Kidney (tissue), 14 donors: Measurements from ENCODE around the gene METRN. TPM values are rescaled to one million over a fixed set of nuclear protein-coding genes. Genes with fewer than 3 reads are reported as not detected.
A peak's percentile ranks its signal among the peaks of the same experiment; 100 is the strongest.

ENCODE experiments used
- DNase-seq, 5 donors: peaks; one replicate each; pipeline ENCODE4 v3.0.0-alpha.2; 2013 to 2020
- FAIRE-seq: peaks from 2 replicates; lab custom pipeline; 2012; peaks lifted over from hg19 to GRCh38; lab: Jason Lieb, UNC
- H3K27ac ChIP-seq, 2 donors: one replicate each; pipeline ENCODE4 v1.7.0; 2013; ENCODE audit warnings: low read depth in 2 of 2, low read length in 2 of 2, inconsistent platforms in 1 of 2
- H3K27me3 ChIP-seq: one replicate; pipeline ENCODE4 v1.7.1; 2013; ENCODE audit warnings: low read length, inconsistent platforms; ENCODE audit not compliant: control insufficient read depth, insufficient read depth
- H3K36me3 ChIP-seq, 3 donors: one replicate each; pipeline versions ENCODE4 v1.7.0 to v1.7.1; 2013; ENCODE audit warnings: low read length in 3 of 3, control low read depth in 1 of 3, inconsistent platforms in 1 of 3; ENCODE audit not compliant: insufficient read depth in 3 of 3, control insufficient read depth in 2 of 3
- H3K4me1 ChIP-seq, 3 donors: one replicate each; pipeline versions ENCODE4 v1.7.0 to v1.7.1; 2013; ENCODE audit warnings: low read length in 3 of 3, inconsistent platforms in 1 of 3, low read depth in 1 of 3; ENCODE audit not compliant: control insufficient read depth in 2 of 3, insufficient read depth in 2 of 3
- H3K4me3 ChIP-seq, 3 donors: one replicate each; pipeline versions ENCODE4 v1.7.0 to v1.8.1; 2013; ENCODE audit warnings: low read length in 3 of 3, control low read depth in 1 of 3, inconsistent platforms in 1 of 3
- H3K9ac ChIP-seq, 3 donors: one replicate each; pipeline versions ENCODE4 v1.7.0 to v1.7.1; 2013; ENCODE audit warnings: low read length in 3 of 3, control low read depth in 1 of 3, inconsistent platforms in 1 of 3
- H3K9me3 ChIP-seq, 3 donors: one replicate each; pipeline versions ENCODE4 v1.7.0 to v1.7.1; 2013; ENCODE audit warnings: low read length in 3 of 3, control low read depth in 1 of 3, inconsistent platforms in 1 of 3; ENCODE audit not compliant: control insufficient read depth in 2 of 3, insufficient read depth in 1 of 3
- CTCF ChIP-seq: IDR thresholded peaks from 3 replicates; pipeline ENCODE4 v1.5.1; 2012; ENCODE audit warnings: mild to moderate bottlenecking, moderate library complexity, borderline replicate concordance; ENCODE audit not compliant: insufficient read depth; ENCODE audit errors: extremely low read depth
- intact Hi-C: fragments of 100-400 bp; cut with DNase I; formaldehyde crosslinking; loops from one replicate; pipeline ENCODE4 v1.11.1; 2022
- polyA plus RNA-seq: library from polyadenylated mRNA; stranded (reverse); fragments of 350-450 nt; fragmentation: Illumina TruSeq; extraction: RNeasy Lipid Tissue Mini Kit (QIAGEN cat#74804); gene quantifications from one replicate; pipeline ENCODE4 v1.2.3, GENCODE V29; 2014; ENCODE audit warnings: low read depth, low replicate concordance; ENCODE audit not compliant: insufficient read depth
- total RNA-seq: library from RNA; stranded (reverse); fragmentation: NEBNext Ultra II Directional; extraction: Animal tissue kit (Norgen Biotek cat#: 25700); gene quantifications from one replicate; pipeline ENCODE4 v1.2.1, GENCODE V29; 2021
- donor health status: control.
- donor health status: control.
- donor health status: control.
- donor health status: control.
- donor health status: control.
- donor health status: DM: yes; HTN: yes; CAD: no.
- donor health status: Normal renal cell carcinoma (clear cell type).

METRN gene
- total and polyA plus RNA-seq, 2 donors from 2014 or later, result 34.9 to 114 TPM

DNA sequence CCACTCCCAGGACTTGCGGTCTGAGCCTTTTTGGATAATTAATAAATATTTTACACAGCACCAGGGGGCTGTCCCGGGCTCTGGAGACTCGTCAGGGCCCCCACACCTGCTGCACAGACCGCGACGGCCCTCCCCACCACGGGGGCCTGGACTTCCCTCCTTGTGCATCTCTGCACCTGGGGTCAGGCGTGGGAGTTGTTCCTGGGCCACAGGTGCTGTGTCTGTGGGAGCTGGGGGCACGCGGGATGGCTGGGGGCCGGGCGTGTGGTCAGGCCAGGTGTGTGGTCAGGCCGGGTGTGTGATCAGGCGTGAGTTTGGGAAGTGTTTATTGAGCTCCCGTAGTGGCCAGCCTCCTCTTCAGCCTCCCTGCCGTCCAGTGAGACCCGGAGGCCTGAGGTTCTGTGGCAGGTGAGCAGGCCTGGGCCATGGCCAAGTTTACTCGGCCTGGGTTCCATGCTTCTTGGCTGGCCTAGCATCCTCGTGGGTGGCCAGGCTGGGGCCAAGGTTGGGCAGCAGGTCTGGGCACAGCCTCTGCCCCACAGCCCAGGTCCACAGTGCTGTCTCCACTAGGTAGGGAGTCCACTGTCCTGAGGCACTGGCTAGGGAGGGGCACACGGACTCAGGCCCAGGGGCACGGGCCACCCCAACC is 36.6 kb upstream of the METRN start:
- no peak overlapping the region for H3K4me3 ChIP-seq
- H3K9ac ChIP-seq, result no peak overlapping the region
- FAIRE-seq (no peak), DNase-seq (peak in 1 of 5 donors; percentile 79)
- no peak overlapping the region for H3K27ac ChIP-seq
- H3K9me3 ChIP-seq, result no peaks in the 10 kb centered on the region
- no peaks in the 10 kb centered on the region for H3K27me3 ChIP-seq
- H3K4me1 ChIP-seq, result peaks cover 0 to 35% (median 11%) of the 10 kb centered on the region in 3 donors
- no peak for TF ChIP-seq CTCF
- intact Hi-C loops, result no loop called here
- H3K36me3 ChIP-seq, result peaks cover 5 to 19% (median 8%) of the 10 kb centered on the region in 3 donors

- peaks cover 0 to 41% (median 12%) of the 10 kb centered on the region in 3 donors for H3K4me1 ChIP-seq
- H3K36me3 ChIP-seq, result peaks cover 5 to 19% (median 8%) of the 10 kb centered on the region in 3 donors
- FAIRE-seq (no peak), DNase-seq (peak; percentile 83 to 94 (median 90))
- peak overlapping the region in 1 of 3 donors; percentile 19 for H3K9ac ChIP-seq
- intact Hi-C loops, result no loop called here
- peak overlapping the region in 2 of 3 donors; percentile 36 to 57 for H3K4me3 ChIP-seq
- H3K27me3 ChIP-seq, result no peaks in the 10 kb centered on the region
- no peaks in the 10 kb centered on the region for H3K9me3 ChIP-seq
- TF ChIP-seq CTCF, result no peak
- peak overlapping the region; percentile 70 to 82 for H3K27ac ChIP-seq
Measured at GRCh38 chr16:678858-679813, 35.8 kb upstream of the METRN start.

GRCh38 chr16:679814-680624 is 34.9 kb upstream of the METRN start, which contains the start of gene STUB1:
STUB1 (plus strand) TSS chr16:680410; CDS start chr16:680526, 116 bp downstream.
- Histone ChIP-seq H3K27me3 (no peaks in the 10 kb centered on the region), H3K36me3 (peaks cover 5 to 19% (median 8%) of the 10 kb centered on the region in 3 donors), H3K9ac (peak within 1 kb of the TSS; percentile 26 to 71 (median 64)), H3K9me3 (no peaks in the 10 kb centered on the region), H3K27ac (peak within 1 kb of the TSS; percentile 93 to 94), H3K4me1 (peaks cover 0 to 41% (median 12%) of the 10 kb centered on the region in 3 donors), H3K4me3 (peak within 1 kb of the TSS; percentile 61 to 79 (median 77))
- intact Hi-C loops, result no loop called here
- DNase-seq (peak; percentile 91 to 97 (median 94)), FAIRE-seq (no peak)
- no peak for TF ChIP-seq CTCF
